CD14-positive monocyte (primary cell): ENCODE results near the gene CCDC88C. TPM values are rescaled to one million over a fixed set of nuclear protein-coding genes. Genes with fewer than 3 reads are reported as not detected.

Experiments used
- DNase-seq, 3 donors: peaks; one replicate each; pipeline ENCODE4 v3.0.0-alpha.2; 2011 to 2022
- H2AFZ ChIP-seq: 2 replicates; pipeline ENCODE4 v1.6.0; 2012; ENCODE audit warnings: mild to moderate bottlenecking, low read depth, low read length, inconsistent platforms; ENCODE audit not compliant: insufficient read depth, poor library complexity, severe bottlenecking
- H3K27ac ChIP-seq, 2 donors: 1 replicate in 1 of 2; 2 replicates in 1 of 2; pipeline ENCODE4 v1.5.1; 2012 to 2013; ENCODE audit warnings: low read length in 2 of 2, control low read depth in 1 of 2, inconsistent platforms in 1 of 2, low read depth in 1 of 2, mild to moderate bottlenecking in 1 of 2
- H3K27me3 ChIP-seq, 2 donors: one replicate each; pipeline versions ENCODE4 v1.6.0 to v1.6.1; 2011 to 2013; ENCODE audit warnings: low read length in 2 of 2; ENCODE audit not compliant: control insufficient read depth in 2 of 2, insufficient read depth in 2 of 2
- H3K36me3 ChIP-seq, 2 donors: replicated peaks in 1 of 2; 1 replicate in 1 of 2; 2 replicates in 1 of 2; pipeline versions ENCODE4 v1.5.1 to v1.6.1; 2012 to 2013; ENCODE audit warnings: low read length in 2 of 2, control low read depth in 1 of 2, inconsistent platforms in 1 of 2, mild to moderate bottlenecking in 1 of 2; ENCODE audit not compliant: insufficient read depth in 2 of 2, control insufficient read depth in 1 of 2
- H3K4me1 ChIP-seq, 2 donors: 1 replicate in 1 of 2; 2 replicates in 1 of 2; pipeline versions ENCODE4 v1.5.1 to v1.6.1; 2012 to 2013; ENCODE audit warnings: low read length in 2 of 2, control low read depth in 1 of 2, inconsistent platforms in 1 of 2, mild to moderate bottlenecking in 1 of 2, moderate library complexity in 1 of 2; ENCODE audit not compliant: insufficient read depth in 2 of 2, control insufficient read depth in 1 of 2
- H3K4me2 ChIP-seq: replicated peaks from 2 replicates; pipeline ENCODE3; 2012; ENCODE audit warnings: low read length, moderate library complexity, mild to moderate bottlenecking; ENCODE audit not compliant: poor library complexity, severe bottlenecking; ENCODE audit errors: extremely low read depth
- H3K4me3 ChIP-seq, 3 experiments: fragments of 200-600 bp in 1 of 3; sonication (generic) in 1 of 3; replicated peaks in 1 of 3; 1 replicate in 2 of 3; 2 replicates in 1 of 3; pipeline ENCODE4 v1.5.1; 2011 to 2013; ENCODE audit warnings: low read length in 3 of 3, mild to moderate bottlenecking in 3 of 3, control low read depth in 2 of 3, low read depth in 2 of 3, inconsistent platforms in 1 of 3, moderate library complexity in 1 of 3
- H3K79me2 ChIP-seq: 2 replicates; pipeline ENCODE4 v1.6.0; 2012; ENCODE audit warnings: mild to moderate bottlenecking, control low read depth, inconsistent platforms, low read length, moderate library complexity; ENCODE audit not compliant: insufficient read depth
- H3K9ac ChIP-seq: 2 replicates; pipeline ENCODE4 v1.6.0; 2017; ENCODE audit warnings: low read length, mild to moderate bottlenecking; ENCODE audit not compliant: insufficient read depth, poor library complexity, severe bottlenecking
- H3K9me3 ChIP-seq, 2 donors: replicated peaks in 1 of 2; 1 replicate in 1 of 2; 2 replicates in 1 of 2; pipeline versions ENCODE4 v1.5.1 to v1.6.1; 2012 to 2013; ENCODE audit warnings: low read length in 2 of 2, control low read depth in 1 of 2; ENCODE audit not compliant: control insufficient read depth in 1 of 2, insufficient read depth in 1 of 2
- H4K20me1 ChIP-seq: 2 replicates; pipeline ENCODE4 v1.6.0; 2012; ENCODE audit warnings: mild to moderate bottlenecking, low read length, control low read depth, moderate library complexity; ENCODE audit not compliant: insufficient read depth
- H3K27ac Mint-ChIP-seq, 7 donors: one replicate each; pipeline ENCODE4 v1.8.0; 2020; ENCODE audit warnings: mild to moderate bottlenecking in 7 of 7, mixed read lengths in 7 of 7, moderate library complexity in 6 of 7, inconsistent platforms in 2 of 7
- H3K27me3 Mint-ChIP-seq, 3 donors: one replicate each; pipeline ENCODE4 v1.8.0; 2021 to 2022; ENCODE audit warnings: low read depth in 3 of 3, mild to moderate bottlenecking in 3 of 3, mixed read lengths in 3 of 3, moderate library complexity in 3 of 3, inconsistent platforms in 1 of 3
- H3K36me3 Mint-ChIP-seq, 2 donors: one replicate each; pipeline ENCODE4 v1.8.0; 2020; ENCODE audit warnings: mixed read lengths in 2 of 2, inconsistent platforms in 1 of 2, mild to moderate bottlenecking in 1 of 2
- H3K4me1 Mint-ChIP-seq: one replicate; pipeline ENCODE4 v1.8.0; 2020; ENCODE audit warnings: mild to moderate bottlenecking, mixed read lengths
- H3K4me3 Mint-ChIP-seq, 2 donors: one replicate each; pipeline ENCODE4 v1.8.0; 2020; ENCODE audit warnings: mild to moderate bottlenecking in 2 of 2, mixed read lengths in 2 of 2, moderate library complexity in 1 of 2
- H3K9me3 Mint-ChIP-seq, 7 donors: one replicate each; pipeline ENCODE4 v1.8.0; 2020 to 2022; ENCODE audit warnings: mixed read lengths in 7 of 7, mild to moderate bottlenecking in 6 of 7, moderate library complexity in 6 of 7, inconsistent platforms in 2 of 7
- CTCF ChIP-seq: fragments of 200-600 bp; IDR thresholded peaks from one replicate; pipeline ENCODE4 v1.8.0; 2022; ENCODE audit warnings: antibody characterized with exemption, mild to moderate bottlenecking
- WGBS: methylation state at CpG from one replicate; pipeline ENCODE4 v1.1.5; 2013; ENCODE audit warnings: missing lambda C conversion rate; ENCODE audit not compliant: insufficient coverage; 5-methylcytosine and 5-hydroxymethylcytosine counted together
- intact Hi-C, 2 donors: fragments of 100-400 bp; cut with micrococcal nuclease; formaldehyde crosslinking; loops; one replicate each; pipeline versions ENCODE4 v1.15.0 to v1.15.1; 2023
- polyA plus RNA-seq, 3 donors: library from polyadenylated mRNA; depleted of rRNA in 1 of 3; unstranded in 2 of 3; stranded (reverse) in 1 of 3; fragments of 300-500 nt in 2 of 3; fragments of >200 nt in 1 of 3; fragmentation: Illumina TruSeq in 2 of 3; gene quantifications; 1 replicate in 2 of 3; 2 replicates in 1 of 3; pipeline ENCODE4 v1.2.3, GENCODE V29; 2012 to 2021

The CCDC88C gene
- polyA plus RNA-seq, 3 donors: 11.6 to 69.7 (median 12.3) TPM

- intact Hi-C loops: loop anchor here (1.0 to 10.0 kb wide), 3 partner anchors 40 to 172 kb away; no protein-coding TSS in a partner anchor
- H3K4me3 ChIP-seq: no peak overlapping the region
- peaks cover 0 to 1% (median 0%) of the 10 kb centered on the region in 3 donors for H3K27me3 Mint-ChIP-seq
- no peak overlapping the region for H3K4me2 ChIP-seq
- H3K4me1 ChIP-seq: peaks cover 35 to 44% of the 10 kb centered on the region in 2 donors
- no peaks in the 10 kb centered on the region for H3K27me3 ChIP-seq
- no peak for DNase-seq
- no peak overlapping the region for H2AFZ ChIP-seq
- peaks cover 53% of the 10 kb centered on the region for H3K4me1 Mint-ChIP-seq
- peak overlapping the region in 1 of 2 donors; percentile 92 for H3K27ac ChIP-seq
- WGBS: 0% methylated on average over 1 of the region's 6 CpGs
- no peak for TF ChIP-seq CTCF
- H3K9me3 ChIP-seq: no peaks in the 10 kb centered on the region
- peaks cover 54% of the 10 kb centered on the region for H3K79me2 ChIP-seq
- H3K36me3 Mint-ChIP-seq: peaks cover 75 to 92% of the 10 kb centered on the region in 2 donors
- H3K27ac Mint-ChIP-seq: peak overlapping the region in 3 of 7 donors; percentile 98 to 99 (median 99)
- H3K9me3 Mint-ChIP-seq: no peaks in the 10 kb centered on the region
- H3K36me3 ChIP-seq: peaks cover 64 to 84% of the 10 kb centered on the region in 2 donors
- peaks cover 31% of the 10 kb centered on the region for H4K20me1 ChIP-seq
- no peak overlapping the region for H3K4me3 Mint-ChIP-seq
- H3K9ac ChIP-seq: no peak overlapping the region
These were observed 95.0 kb downstream of the CCDC88C start for GRCh38 chr14:91322623-91323022.

GRCh38 chr14:91321131-91321530 lies 96.5 kb downstream of the CCDC88C start:
- no peak overlapping the region for H2AFZ ChIP-seq
- peaks cover 52 to 79% of the 10 kb centered on the region in 2 donors for H3K36me3 ChIP-seq
- no peak for TF ChIP-seq CTCF
- no peaks in the 10 kb centered on the region for H3K9me3 ChIP-seq
- Mint-ChIP-seq H3K4me1 (peaks cover 64% of the 10 kb centered on the region), H3K9me3 (no peaks in the 10 kb centered on the region), H3K27me3 (no peaks in the 10 kb centered on the region), H3K36me3 (peaks cover 68 to 91% of the 10 kb centered on the region in 2 donors), H3K27ac (no peak overlapping the region), H3K4me3 (no peak overlapping the region)
- H3K4me3 ChIP-seq: no peak overlapping the region
- no peaks in the 10 kb centered on the region for H3K27me3 ChIP-seq
- H3K79me2 ChIP-seq: peaks cover 54% of the 10 kb centered on the region
- H3K9ac ChIP-seq: no peak overlapping the region
- intact Hi-C loops: loop anchor here in 1 of 2 donors (5.0 to 10.0 kb wide), 2 partner anchors 41 to 174 kb away; no protein-coding TSS in a partner anchor
- 94% methylated on average over 12 of the region's 12 CpGs for whole genome bisulfite sequencing
- H4K20me1 ChIP-seq: peaks cover 41% of the 10 kb centered on the region
- no peak for DNase-seq
- no peak overlapping the region for H3K27ac ChIP-seq
- peaks cover 50 to 59% of the 10 kb centered on the region in 2 donors for H3K4me1 ChIP-seq
- no peak overlapping the region for H3K4me2 ChIP-seq
